ENCODE measurements around the gene COL8A1.

Gene COL8A1

DNA sequence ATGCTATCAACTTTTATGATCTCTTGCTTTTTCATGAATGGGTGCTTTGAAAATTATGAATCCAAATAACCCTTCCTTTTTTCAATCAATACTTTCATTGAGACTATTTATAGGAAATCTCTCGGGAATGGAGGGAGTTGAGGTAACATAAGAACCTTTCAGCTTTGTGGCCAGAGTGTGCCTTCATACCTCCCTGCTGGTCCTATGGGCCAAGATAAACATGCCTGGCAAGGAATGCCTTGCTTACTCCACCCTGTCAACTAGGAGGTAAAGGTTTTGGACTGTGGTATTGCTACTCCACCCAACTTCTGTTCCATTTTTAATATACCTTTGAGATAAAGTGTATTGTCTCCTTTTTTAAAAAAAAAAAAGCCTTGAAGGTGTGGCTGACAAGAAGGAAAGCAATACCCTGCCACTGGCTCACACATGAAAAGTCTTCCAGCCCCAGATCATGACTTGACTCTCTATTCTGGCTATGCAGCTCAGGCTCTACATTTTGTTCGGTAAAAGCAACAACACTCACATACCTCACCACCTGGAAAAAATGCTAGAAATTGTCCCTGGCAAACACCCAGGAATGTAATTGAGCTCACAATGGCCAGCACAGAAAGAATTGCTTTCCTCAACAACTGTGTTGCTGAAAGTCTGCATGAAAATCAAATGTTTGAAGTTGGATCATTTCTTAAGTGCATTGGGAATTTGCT is 35.8 kb downstream of the COL8A1 start:
- no peak for DNase-seq (ENCODE audit: low read depth in 2 of 2)

DNA sequence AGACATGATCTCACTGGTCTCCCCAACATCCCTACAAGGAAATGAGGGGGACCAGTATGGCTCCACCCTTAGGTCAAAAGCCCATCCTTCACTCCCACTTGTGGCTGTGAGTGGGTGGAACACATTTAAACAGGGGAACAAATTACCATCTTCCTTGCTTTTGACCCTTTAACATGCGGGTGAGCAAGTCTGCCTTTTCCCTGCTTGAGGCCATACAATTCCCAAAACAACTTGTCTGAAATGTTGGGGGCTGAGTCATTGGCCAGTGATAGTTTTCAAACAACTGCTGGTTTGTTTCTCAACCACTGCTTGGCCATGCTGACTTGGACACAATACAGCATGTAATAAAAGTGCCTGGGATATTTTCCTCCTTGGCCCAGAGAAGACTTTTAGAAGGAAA is 39.6 kb downstream of the COL8A1 start:
- DNase-seq (ENCODE audit: low read depth in 2 of 2): no peak

DNA sequence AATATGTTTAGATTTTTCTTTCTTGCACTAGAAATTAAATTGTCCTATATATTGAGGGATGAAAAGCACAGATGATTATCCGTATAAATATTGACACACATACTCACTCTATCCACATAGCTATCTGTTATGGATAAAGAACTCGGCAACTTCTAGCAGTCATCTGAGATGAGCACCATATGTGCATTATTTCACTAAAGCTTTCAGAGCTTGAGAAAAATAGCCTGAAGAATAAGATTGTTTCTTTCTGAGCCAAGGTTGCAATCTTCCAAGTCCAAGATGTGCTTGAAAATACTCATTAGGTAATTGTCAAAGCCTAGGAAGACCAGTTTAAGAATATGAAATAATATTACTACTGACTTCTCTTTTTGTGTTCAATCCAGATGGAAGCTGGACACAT is 40.5 kb downstream of the COL8A1 start:
- DNase-seq (ENCODE audit: low read depth in 2 of 2): no peak

DNA sequence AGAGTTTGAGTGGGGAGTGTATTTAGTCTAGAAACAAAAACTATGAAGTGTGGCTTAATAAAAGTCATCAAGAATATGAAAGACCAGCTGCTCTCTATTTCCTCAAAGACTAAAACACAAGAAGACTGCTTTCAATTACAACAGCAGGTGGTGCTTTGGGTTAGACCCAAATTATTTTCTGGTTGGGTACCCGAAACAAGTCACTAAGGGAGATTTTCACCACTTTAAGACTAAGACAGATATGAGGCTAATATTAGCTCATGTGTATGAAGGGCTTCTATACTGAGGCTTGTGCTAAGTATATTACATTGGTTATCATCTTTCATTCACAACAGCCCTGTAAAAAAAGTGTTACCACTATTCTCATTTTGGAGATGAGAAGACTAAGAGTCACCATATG is 43.1 kb downstream of the COL8A1 start:
- DNase-seq (ENCODE audit: low read depth in 2 of 2): no peak

DNA sequence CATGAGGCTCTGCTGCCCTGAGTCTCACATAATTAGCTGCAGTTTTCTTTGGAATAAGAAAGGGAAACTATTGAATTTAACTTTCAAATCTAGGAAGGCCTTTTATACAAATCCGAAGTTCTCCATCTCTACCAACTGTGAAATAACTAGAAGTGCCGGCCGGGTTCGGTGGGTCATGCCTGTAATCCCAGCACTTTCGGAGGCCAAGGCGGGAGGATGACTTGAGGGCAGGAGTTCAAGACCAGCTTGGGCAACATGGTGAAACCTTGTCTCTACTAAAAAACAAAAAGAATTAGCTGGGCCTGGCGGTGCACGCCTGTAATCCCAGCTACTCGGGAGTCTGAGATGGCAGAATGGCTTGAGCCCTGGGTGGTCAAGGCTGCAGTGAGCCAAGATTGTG is 43.6 kb downstream of the COL8A1 start:
- DNase-seq (ENCODE audit: low read depth in 2 of 2): no peak

DNA sequence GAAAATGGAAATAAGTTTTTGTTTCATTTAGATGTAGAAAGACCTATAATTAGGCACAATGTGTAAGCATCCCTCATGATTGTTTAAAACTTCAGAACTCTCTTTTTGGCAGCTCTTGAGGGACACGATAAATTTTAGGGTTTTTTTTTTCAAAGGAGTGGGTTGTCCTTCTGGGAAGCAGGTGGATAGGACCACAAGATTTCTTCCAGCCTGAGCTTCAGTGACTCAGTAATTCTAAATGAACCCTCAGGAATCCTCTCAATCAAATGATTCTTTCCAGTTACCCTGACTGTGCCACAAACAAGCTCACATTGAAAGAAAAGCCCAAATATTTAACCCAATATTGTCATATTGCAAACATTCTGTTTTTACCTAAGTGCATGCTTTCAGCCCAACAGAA is 45.1 kb downstream of the COL8A1 start:
- DNase-seq (ENCODE audit: low read depth in 2 of 2): no peak

DNA sequence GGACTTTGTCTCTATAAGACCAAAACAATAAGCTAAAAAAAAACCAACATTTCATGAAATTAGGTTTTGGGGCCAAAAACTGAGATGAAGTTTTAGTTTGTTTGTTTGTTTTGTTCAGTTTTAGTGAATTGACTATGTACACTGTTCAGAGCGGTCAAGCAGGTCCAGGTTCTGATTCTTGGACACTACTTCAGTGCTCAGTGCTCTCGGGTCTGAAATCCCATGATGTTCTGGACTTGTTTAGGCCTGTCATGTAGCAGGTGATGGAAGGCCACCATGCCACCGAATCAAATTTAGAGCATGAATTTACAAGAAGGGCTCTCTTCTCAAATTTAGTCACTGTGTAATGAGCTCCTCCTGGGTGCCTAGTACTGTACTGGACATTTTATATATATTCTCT is 45.5 kb downstream of the COL8A1 start:
- DNase-seq (ENCODE audit: low read depth in 2 of 2): no peak

DNA sequence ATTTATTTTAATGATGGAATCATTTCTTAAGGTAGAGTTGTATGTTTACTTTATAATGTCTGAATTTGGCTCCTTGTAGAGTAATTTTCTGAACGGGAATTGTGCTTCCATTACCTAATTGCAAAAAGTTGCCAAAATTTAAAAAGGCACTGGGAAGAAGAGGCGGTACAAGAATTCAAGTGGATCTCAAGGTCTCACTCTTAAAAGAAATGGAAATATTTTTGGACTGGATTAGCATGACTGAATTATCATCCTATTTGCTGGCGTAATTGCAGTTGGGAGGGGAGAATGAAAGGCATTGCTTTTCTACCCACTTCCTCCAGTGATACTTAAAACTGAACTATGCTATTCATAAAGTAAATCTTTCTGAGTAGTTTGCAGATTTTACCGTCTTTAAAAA is 46.2 kb downstream of the COL8A1 start:
- no peak for DNase-seq (ENCODE audit: low read depth in 2 of 2)

DNA sequence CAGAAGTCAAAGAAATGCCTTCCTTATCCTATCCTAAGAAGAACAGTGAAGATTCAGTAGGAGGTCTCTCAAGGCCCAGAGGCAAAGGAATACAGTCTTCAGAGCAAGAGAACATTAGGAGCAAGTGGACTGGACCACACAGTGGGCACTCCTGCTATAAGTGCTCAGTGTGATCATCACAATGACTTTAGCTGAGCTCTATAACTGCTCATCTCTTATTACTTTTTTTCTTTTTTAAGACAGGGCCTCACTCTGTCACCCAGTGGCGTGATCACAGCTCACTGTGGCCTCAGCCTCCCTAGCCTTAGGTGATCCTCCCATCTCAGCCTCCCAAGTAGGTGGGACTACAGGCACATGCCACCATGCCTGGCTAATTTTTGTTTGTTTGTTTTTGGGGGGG is 48.1 kb downstream of the COL8A1 start:
- DNase-seq (ENCODE audit: low read depth in 2 of 2): no peak

DNA sequence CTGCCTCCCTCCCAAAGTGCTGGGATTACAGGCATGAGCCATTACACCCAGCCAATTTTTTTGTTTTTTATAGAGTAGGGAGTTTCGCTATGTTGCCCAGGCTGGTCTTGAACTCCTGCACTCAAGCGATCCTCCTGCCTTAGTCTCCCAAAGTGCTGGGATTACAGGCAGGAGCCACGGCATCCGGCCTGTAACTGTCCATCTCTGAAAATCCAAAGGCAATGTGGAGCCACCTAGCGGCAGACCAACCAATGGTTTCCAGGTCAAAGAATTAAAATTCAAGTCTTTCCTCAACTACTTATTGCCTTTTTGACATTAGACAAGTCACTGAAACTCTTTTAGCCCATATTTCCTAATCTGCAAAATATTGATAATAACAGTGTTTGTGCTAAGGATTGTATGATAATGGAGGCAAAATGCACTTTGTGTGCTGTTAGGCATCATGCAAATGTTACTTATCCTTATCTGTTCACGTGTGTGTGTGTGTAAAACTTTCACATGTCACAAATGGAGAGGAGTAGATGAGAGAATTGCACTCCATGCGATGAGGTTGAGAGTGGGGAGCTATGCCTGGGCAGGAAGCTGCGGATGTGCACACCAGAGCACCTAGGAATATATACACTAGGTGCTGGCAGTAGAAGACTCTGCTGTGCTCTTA is 48.7 kb downstream of the COL8A1 start:
- DNase-seq (ENCODE audit: low read depth in 2 of 2): peak; percentile 0 to 3

DNA sequence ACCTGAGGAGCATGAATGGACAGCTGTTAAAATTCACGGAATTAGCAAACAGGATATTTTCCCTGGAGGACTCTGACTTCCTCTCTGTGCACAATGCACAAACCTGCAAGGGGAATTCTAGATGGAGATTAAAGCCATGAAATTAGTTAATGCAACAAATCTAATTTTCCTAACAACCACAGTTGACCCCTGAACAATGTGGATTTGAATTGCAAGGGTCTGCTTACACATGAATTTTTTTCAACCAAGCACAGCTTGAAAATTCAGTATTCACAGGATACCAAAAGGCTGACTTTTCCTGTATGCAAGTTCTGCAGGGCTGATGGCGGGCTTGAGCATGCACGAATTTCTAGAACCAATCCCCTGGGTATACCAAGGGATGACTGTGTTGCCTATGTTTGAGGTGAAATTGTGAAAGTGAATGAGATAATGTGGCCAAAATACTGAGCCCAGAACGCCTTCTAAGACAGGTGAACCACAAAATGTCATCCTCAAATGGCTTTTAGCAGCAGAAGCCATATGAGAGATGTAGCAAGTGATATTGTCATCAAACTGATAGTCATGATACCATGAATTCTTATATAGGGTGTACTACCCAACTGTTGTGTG is 52.5 kb downstream of the COL8A1 start:
- no peak for DNase-seq (ENCODE audit: low read depth in 2 of 2)

DNA sequence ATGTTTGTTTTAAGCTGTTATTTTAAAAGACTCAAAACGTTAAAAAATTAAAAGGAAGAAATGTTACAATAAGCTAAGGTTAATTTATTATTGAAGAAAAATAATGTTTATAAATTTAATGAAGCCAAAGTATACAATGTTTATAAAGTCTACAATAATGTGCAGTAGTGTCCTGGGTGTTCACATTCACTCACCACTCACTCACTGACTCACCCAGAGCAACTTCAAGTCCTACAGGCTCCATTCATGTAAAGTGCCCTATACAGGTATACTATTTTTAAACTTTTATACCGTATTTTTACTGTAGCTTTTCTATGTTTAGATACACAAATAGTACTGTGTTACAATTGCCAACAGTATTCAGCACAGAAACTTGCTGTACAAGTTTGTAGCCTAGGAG is 55.2 kb downstream of the COL8A1 start:
- DNase-seq (ENCODE audit: low read depth in 2 of 2): no peak

DNA sequence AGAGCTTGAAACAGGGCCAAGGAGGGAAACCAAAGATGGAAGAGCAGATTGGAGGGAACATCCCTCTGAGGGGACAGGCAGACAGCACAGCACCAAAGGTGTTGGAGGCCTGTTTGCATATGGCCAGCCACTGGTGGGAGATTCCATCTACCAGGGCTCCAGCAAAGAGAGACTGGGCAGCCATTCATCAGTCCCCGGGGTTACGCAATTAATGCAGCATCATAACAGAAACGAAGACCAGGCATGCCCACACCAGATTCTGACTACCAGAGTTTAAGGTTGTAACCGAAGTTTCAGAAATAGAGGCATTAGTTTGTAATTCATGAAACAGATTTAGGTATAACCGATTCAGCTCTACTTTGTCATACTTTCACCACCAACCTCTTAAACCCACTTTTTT is 58.1 kb downstream of the COL8A1 start:
- DNase-seq (ENCODE audit: low read depth in 2 of 2): no peak

DNA sequence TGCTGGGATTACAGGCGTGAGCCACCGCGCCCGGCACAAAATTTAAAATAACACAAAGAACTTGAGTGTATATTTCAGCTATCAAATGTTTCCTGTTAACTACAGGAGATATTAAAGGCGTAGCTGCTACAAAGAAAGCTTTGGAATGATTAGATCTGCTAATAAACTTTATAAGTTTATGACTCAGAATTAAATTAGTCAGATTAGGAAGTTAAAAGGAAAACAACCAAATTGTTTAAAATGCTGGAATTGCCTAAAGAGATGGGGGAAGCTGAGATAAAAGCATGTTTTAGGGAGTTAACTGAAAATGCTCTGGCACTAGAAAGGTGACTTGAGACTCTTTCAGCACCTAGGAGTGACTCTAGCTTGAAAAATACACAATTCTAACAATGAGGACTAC is 58.9 kb downstream of the COL8A1 start:
- DNase-seq (ENCODE audit: low read depth in 2 of 2): no peak

DNA sequence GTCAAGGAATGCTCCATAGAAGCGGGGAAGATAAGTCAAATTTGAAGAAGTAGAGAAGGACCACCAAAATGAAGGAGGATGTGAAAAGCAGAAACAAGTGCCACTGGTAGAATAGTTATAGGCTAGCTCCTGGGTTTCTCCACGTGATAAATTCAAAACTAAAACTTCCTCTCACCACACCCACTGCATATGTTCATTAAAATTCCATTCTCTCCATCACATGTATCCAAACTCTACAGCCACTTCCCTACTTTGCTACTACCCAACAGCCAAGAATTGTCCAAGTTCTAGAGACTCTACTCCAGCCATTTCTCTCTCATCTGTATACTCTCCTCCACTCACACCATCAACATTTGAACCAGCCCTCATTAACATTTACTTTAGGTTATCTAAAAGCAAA is 60.5 kb downstream of the COL8A1 start:
- DNase-seq (ENCODE audit: low read depth in 2 of 2): no peak

DNA sequence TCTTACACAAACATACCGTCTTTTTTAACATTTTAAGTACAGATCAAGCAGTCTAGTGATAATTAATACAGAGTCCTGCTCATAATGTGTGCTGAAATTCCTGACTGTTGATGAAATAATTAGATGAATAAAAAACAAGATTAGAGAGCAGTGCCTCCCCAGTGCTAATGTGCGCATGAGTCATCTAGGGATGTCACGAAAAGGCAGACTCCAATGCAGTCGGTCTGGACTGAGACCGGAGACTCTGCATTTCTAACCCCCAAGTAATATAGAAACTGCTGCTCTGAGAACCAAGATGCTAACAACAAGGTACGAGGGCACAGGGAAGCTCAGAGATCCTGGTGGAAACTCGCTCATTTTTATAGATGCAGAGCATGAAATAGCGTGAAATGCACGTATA is 61.4 kb downstream of the COL8A1 start:
- DNase-seq (ENCODE audit: low read depth in 2 of 2): no peak

DNA sequence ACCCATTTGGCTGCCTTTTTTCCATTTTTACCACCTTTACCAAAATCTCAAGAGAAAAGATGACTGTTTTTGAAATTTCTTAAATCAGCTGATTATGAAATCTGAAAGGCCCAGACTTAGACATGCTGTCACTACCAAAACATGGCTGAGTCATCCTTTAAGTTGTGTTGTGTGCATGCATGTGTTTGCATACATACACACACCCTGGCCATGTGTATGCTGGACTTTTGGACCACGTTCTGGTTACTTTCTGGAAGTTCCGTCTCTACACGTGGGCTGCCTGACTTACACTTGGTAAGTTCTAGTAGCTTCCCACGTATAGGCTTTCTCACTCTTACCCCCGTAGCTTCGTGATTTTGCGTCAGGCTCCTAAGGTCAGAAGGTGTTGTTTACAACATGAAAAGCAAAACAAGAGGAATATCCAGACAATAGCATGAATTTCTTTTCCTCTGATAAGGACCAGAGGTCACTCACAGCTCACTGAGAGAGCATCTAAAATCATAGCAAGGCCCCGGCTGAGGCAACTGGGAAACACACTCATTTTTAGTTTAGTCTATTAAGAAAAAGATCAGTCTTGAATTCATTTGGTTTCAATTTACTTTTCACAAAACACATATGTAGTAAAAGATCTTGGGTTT is 62.4 kb downstream of the COL8A1 start:
- DNase-seq (ENCODE audit: low read depth in 2 of 2): no peak

DNA sequence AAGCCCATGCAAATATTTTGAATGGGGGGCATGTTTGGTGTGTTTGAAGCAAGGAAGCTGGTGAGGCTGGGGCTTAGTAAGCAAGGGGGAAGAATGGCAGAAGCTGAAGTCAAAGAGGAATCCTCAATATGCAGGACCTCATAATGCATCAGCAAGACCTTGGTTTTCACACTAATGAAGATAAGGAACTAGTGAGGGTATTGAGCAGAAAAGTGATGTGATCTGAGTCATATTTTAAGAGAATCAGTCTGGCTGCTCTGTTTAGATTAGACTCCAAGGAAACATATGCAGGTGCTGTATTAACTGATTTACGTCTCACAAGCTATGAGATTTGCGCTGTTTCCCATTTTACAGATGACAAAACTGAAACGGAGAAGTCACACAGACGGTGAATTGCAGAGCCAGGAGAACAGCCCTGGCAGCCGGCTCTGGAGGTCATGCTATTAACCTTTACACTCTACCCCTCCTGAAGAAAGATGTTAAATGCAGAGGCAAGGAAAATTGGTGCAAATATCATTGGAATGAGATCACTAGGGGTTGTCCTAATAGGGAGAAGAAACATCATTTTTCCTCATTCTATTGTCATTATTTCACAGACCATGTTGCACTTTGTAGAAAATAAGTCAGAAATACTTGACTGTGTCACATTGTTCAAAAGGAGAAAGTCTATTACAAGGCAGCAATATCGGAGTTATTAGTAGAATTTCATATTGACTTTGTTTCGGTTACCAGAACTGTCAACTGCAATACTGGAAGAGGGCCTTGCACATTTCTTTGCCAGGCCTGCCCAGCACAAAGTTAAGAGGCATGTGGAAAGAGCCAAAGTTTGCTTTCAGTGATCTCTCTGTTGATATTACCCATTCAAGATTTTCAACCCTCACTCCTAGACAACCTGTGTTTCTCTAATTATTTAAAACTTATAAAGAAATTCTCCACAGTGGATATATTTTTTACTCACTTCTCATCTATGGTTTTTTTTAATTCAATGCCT is 64.9 kb downstream of the COL8A1 start:
- DNase-seq (ENCODE audit: low read depth in 2 of 2): no peak

DNA sequence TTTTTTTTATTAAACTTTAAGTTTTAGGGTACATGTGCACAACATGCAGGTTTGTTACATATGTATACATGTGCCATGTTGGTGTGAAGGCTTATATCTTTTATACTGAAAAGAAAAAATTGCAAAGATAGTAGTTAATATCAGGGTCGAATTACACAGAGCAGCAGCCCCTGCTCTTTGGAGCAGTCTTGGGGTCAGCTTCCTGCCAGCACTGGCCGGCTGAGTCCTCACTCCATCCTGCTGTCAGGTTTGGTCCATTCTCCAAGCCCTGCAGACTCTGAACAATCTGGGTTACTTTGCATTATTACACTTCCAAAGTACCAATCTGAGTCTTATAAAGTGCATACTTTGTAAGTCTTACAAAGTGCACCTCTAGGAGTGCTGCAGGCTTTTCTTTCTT is 66.0 kb downstream of the COL8A1 start:
- DNase-seq (ENCODE audit: low read depth in 2 of 2): no peak

DNA sequence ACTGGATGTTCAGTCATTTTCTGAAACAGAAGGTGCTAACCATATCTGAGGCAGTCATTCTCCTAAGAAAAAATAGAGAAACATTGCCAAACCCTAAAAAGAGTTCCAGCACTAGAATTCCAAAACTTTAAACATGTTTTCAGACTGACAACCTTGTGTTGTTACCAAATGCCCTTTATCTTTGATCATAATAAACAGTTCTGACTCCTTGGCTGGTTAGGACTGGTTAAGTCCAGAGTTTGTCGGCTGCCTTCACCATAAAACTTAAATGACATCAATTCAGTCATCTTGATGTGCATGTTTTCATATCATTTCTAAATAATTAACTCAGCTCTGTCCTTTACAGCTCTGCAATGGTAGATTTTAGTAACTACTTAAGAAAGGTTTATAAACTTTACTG is 68.0 kb downstream of the COL8A1 start:
- DNase-seq (ENCODE audit: low read depth in 2 of 2): no peak

DNA sequence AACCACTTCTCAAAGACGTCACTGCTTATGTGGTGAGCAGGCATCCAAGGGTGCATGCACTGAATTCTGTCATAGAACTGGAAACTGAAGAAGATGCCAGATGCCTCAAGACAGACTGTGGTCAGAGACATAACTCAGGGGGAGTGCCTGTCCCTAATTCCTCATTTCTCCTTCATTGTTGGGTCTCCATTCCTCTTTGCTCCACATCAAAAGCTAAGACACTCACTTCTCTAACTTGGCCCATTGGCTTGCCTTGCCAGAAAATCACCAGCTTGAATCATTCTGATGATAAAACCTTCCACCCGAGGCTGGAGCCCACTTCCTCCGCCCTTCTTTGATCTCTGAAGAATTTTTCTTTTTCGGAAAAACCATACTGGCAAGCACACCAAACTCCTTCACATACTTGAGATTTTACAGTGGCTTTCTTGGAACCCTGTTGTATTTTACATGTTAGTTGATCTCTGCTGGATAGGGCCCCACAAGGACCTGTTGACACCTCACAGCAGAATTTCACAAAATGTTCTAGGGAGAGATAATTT is 69.9 kb downstream of the COL8A1 start:
- DNase-seq (ENCODE audit: low read depth in 2 of 2): no peak

All from stimulated activated CD8-positive, alpha-beta memory T cell treated with anti-CD3 and anti-CD28 coated beads, Interleukin-15, amount 100 ng/mL, for 48 hours (primary cell).